OCI-LY7 (cell line): Measurements from ENCODE around the gene SND1. TPM values are rescaled to one million over a fixed set of nuclear protein-coding genes. Genes with fewer than 3 reads are reported as not detected.

Experiments
- BruUV-seq: library from RNA; stranded (reverse); fragments of 400-500 nt; replicated peaks from 2 replicates; lab custom pipeline; 2021; lab: Mats Ljungman, UMichigan
- CTCF ChIA-PET: fragments of 300-600 bp; sonication (Branson Sonifier 250); formaldehyde crosslinking; loops from one replicate; lab custom pipeline; 2022; ENCODE audit warnings: antibody characterized with exemption; ENCODE audit not compliant: unreplicated experiment; lab: Charles Lee
- POLR2A ChIA-PET: fragments of 300-600 bp; sonication (Branson Sonifier 250); formaldehyde crosslinking; loops from one replicate; lab custom pipeline; 2022; ENCODE audit warnings: antibody characterized with exemption; lab: Charles Lee
- DNase-seq: peaks from one replicate; pipeline ENCODE4 v3.0.0-alpha.2; 2015; ENCODE audit warnings: low spot score
- H2AFZ ChIP-seq: fragments of 200-600 bp; sonication (generic), shearing (Covaris generic); 2 replicates; pipeline ENCODE4 v1.6.1; 2014; ENCODE audit warnings: mild to moderate bottlenecking, antibody characterized with exemption, low read length, moderate library complexity
- H3K27ac ChIP-seq: fragments of 200-600 bp; sonication (generic); 2 replicates; pipeline ENCODE4 v1.5.1; 2014; ENCODE audit warnings: mixed run types, low read depth, mild to moderate bottlenecking, moderate library complexity, low read length, inconsistent platforms; ENCODE audit not compliant: poor library complexity, severe bottlenecking
- H3K36me3 ChIP-seq: fragments of 200-600 bp; sonication (generic); 2 replicates; pipeline ENCODE4 v1.6.1; 2014; ENCODE audit warnings: mild to moderate bottlenecking, antibody characterized with exemption, low read length, moderate library complexity, mixed read lengths; ENCODE audit not compliant: insufficient read depth
- H3K4me1 ChIP-seq: fragments of 200-600 bp; sonication (generic); 2 replicates; pipeline ENCODE4 v1.5.1; 2014; ENCODE audit warnings: mild to moderate bottlenecking, low read length; ENCODE audit not compliant: insufficient read depth, poor library complexity, severe bottlenecking
- H3K4me2 ChIP-seq: fragments of 200-600 bp; sonication (generic); 2 replicates; pipeline ENCODE4 v1.6.1; 2014; ENCODE audit warnings: mild to moderate bottlenecking, low read length
- H3K4me3 ChIP-seq: fragments of 200-600 bp; sonication (generic); 2 replicates; pipeline ENCODE4 v1.5.1; 2014; ENCODE audit warnings: mild to moderate bottlenecking, low read depth, low read length; ENCODE audit not compliant: poor library complexity, severe bottlenecking
- H3K79me2 ChIP-seq: fragments of 200-600 bp; sonication (generic); 2 replicates; pipeline ENCODE4 v1.6.1; 2016; ENCODE audit warnings: low read depth, mild to moderate bottlenecking, low read length, moderate library complexity, mixed read lengths; ENCODE audit not compliant: insufficient read depth
- H3K9me2 ChIP-seq: fragments of 200-600 bp; sonication (generic); 2 replicates; pipeline ENCODE4 v1.6.1; 2016; ENCODE audit warnings: mild to moderate bottlenecking, low read length, mixed read lengths; ENCODE audit not compliant: insufficient read depth
- H3K9me3 ChIP-seq: fragments of 200-600 bp; sonication (generic); 2 replicates; pipeline ENCODE4 v1.6.1; 2014; ENCODE audit warnings: mild to moderate bottlenecking, mixed run types, low read length, mixed read lengths
- H4K20me1 ChIP-seq: fragments of 200-600 bp; sonication (generic); 2 replicates; pipeline ENCODE4 v1.6.1; 2014; ENCODE audit warnings: mild to moderate bottlenecking, antibody characterized with exemption, low read length, moderate library complexity, mixed read lengths; ENCODE audit not compliant: insufficient read depth
- EZH2phosphoT487 ChIP-seq: fragments of 200-600 bp; sonication (generic); IDR thresholded peaks from 2 replicates; pipeline ENCODE4 v1.6.1; 2018; ENCODE audit warnings: low read depth, borderline replicate concordance, mild to moderate bottlenecking, mixed run types, antibody characterized with exemption, low read length, moderate library complexity, mixed read lengths
- intact Hi-C: fragments of 100-400 bp; cut with micrococcal nuclease; formaldehyde crosslinking; loops from one replicate; pipeline ENCODE4 v1.10.0; 2022; ENCODE audit not compliant: unreplicated experiment
- total RNA-seq, 2 experiments: library from RNA; depleted of rRNA in 1 of 2; stranded (reverse); fragments of >200 nt in 1 of 2; shearing (Covaris generic) in 1 of 2; gene quantifications; 2 replicates each; pipeline ENCODE4 v1.2.3, GENCODE V29; 2014 to 2022
- TF ChIP-seq, protein P1 (sequence below): fragments of 200-600 bp; sonication (generic); conservative IDR thresholded peaks from 2 replicates; pipeline ENCODE4 v1.5.1; 2014; ENCODE audit warnings: mild to moderate bottlenecking, antibody characterized with exemption, low read length, moderate library complexity, mixed read lengths

Gene SND1
- total RNA-seq, 2 experiments from 2014 or later = 111 to 221 TPM

DNA sequence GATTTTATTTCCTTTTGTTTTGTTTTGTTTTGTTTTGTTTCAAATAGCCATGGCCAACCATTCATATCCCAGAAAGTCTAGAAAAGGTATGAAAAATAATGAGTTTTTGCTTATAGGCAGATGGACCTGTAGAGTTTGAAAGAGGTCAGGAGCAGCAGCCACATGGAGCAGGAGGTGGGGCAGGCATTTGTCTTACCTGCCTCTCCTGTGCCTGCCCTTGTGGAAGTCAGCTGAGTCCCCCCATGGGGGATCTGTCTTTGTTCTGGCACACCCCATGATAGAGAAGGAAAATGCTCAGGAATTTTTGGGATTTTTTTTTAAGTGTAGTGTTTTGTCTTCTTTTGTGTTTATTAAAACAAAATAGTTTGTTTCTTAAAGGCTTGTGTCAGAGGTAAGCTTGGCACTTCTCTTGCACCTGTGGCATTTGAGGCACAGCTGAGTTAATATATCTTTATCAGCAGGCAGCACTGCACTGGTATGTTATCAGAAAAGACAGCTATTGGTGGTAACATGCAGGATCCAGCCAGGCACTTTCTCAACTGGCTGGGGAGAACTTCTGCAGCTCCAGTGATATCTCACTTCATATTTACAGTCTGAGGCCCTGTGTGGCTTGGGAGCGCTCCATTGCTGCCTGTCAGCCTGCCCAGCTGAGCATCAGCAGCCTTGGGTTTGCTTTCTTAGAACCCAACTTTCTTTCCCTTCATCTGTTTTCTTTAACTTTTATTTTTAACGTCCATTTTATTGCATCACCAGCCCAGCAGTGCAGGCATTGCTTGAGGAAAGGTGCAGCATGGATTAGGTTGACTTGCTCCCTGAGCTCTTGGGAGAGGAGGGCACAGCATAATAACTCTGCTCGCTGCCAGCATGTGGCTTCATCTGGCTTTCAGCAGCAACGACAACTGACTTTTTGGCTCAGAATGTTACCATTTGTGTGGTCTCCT lies 334.9 kb downstream of the SND1 start:
- TF ChIP-seq EZH2phosphoT487 = no peak
- TF ChIP-seq, protein P1, sequence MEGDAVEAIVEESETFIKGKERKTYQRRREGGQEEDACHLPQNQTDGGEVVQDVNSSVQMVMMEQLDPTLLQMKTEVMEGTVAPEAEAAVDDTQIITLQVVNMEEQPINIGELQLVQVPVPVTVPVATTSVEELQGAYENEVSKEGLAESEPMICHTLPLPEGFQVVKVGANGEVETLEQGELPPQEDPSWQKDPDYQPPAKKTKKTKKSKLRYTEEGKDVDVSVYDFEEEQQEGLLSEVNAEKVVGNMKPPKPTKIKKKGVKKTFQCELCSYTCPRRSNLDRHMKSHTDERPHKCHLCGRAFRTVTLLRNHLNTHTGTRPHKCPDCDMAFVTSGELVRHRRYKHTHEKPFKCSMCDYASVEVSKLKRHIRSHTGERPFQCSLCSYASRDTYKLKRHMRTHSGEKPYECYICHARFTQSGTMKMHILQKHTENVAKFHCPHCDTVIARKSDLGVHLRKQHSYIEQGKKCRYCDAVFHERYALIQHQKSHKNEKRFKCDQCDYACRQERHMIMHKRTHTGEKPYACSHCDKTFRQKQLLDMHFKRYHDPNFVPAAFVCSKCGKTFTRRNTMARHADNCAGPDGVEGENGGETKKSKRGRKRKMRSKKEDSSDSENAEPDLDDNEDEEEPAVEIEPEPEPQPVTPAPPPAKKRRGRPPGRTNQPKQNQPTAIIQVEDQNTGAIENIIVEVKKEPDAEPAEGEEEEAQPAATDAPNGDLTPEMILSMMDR = no peak
- DNase-seq = no peak
- H3K9me3 ChIP-seq = no peaks in the 10 kb centered on the region
- H3K79me2 ChIP-seq = no peaks in the 10 kb centered on the region
- intact Hi-C loops = no loop called here
- no peaks in the 10 kb centered on the region for H3K9me2 ChIP-seq
- H2AFZ ChIP-seq = no peak overlapping the region
- no peak overlapping the region for H3K4me2 ChIP-seq
- peaks cover 12% of the 10 kb centered on the region for H3K36me3 ChIP-seq
- no peaks in the 10 kb centered on the region for H4K20me1 ChIP-seq
- no TSS peak for BruUV-seq
- no peaks in the 10 kb centered on the region for H3K4me1 ChIP-seq
- POLR2A ChIA-PET = no interaction called here
- H3K4me3 ChIP-seq = no peak overlapping the region
- H3K27ac ChIP-seq = no peak overlapping the region
- CTCF ChIA-PET = no interaction called here

DNA sequence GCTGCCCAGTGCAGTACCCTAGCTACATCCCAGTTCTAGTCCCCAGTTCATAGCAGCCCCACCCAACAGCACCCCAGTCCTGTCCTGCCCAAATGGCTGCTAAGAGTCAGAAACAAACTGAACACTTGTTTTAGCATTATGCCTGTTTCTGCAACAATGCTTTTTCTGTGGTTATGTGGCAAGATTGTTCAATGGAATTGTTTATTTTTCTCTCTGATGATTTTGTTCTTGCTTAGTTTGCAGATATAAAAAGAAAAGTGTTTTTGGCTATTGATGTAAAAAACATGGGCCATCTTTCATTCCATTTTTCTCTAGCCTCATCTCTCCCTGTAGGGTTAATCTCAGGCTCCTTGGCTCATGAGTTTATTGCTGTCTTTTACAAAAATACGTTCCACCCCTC lies 336.8 kb downstream of the SND1 start:
- intact Hi-C loops = no loop called here
- Histone ChIP-seq H3K79me2 (no peaks in the 10 kb centered on the region), H3K4me3 (no peak overlapping the region), H3K36me3 (peaks cover 29% of the 10 kb centered on the region), H3K9me2 (no peaks in the 10 kb centered on the region), H3K27ac (no peak overlapping the region), H3K9me3 (no peaks in the 10 kb centered on the region), H2AFZ (no peak overlapping the region), H3K4me2 (no peak overlapping the region), H3K4me1 (no peaks in the 10 kb centered on the region), H4K20me1 (no peaks in the 10 kb centered on the region)
- ChIA-PET POLR2A (no interaction called here), CTCF (no interaction called here)
- TF ChIP-seq EZH2phosphoT487 = no peak
- TF ChIP-seq, protein P1 = no peak
- no peak for DNase-seq
- BruUV-seq = no TSS peak

DNA sequence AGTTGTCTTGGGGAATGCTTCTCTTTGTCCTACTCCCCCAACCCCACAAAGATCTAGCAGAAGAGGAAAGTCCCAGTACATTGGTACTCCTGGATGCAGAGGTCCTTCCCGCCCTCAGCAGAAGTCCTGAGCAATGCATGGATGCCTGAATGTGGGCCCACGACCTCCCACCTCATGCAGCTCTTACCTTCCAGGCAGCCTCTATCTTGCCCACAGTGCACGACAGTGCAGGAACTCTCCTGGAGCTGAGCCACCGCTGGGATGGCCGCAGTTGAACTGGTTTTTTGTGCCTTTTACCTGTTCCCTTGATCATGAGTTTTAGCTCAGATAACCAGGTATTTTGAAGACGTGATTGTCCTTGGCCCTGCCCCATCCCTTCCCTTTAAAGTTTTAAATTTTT lies 341.3 kb downstream of the SND1 start:
- no TSS peak for BruUV-seq
- TF ChIP-seq, protein P1 = no peak
- no peak for TF ChIP-seq EZH2phosphoT487
- POLR2A ChIA-PET = interaction anchor here (0.6 kb wide), 1 partner anchor 196 kb away, joined by 3 read pairs; no protein-coding TSS in a partner anchor

More for the DNA sequence above, 341.3 kb downstream of the SND1 start:
- intact Hi-C loops = no loop called here
- no peaks in the 10 kb centered on the region for H3K9me2 ChIP-seq
- no peak overlapping the region for H3K4me2 ChIP-seq
- H4K20me1 ChIP-seq = no peaks in the 10 kb centered on the region
- no peak overlapping the region for H3K4me3 ChIP-seq
- no peaks in the 10 kb centered on the region for H3K79me2 ChIP-seq
- no peak overlapping the region for H2AFZ ChIP-seq
- H3K9me3 ChIP-seq = no peaks in the 10 kb centered on the region
- no peak for DNase-seq
- CTCF ChIA-PET = no interaction called here
- no peak overlapping the region for H3K27ac ChIP-seq
- peaks cover 49% of the 10 kb centered on the region for H3K36me3 ChIP-seq
- H3K4me1 ChIP-seq = no peaks in the 10 kb centered on the region
